Caco-2 (cell line): ENCODE measurements around the gene UBASH3B. TPM values are rescaled to one million over a fixed set of nuclear protein-coding genes. Genes with fewer than 3 reads are reported as not detected.

ENCODE experiments used
- BruUV-seq: library from RNA; stranded (reverse); fragments of 400-500 nt; replicated peaks from 2 replicates; lab custom pipeline; 2021; lab: Mats Ljungman, UMichigan
- CTCF ChIA-PET: fragments of 300-600 bp; sonication (Branson Sonifier 250); formaldehyde crosslinking; loops from one replicate; lab custom pipeline; 2022; ENCODE audit warnings: antibody characterized with exemption; lab: Charles Lee
- POLR2A ChIA-PET: fragments of 300-600 bp; sonication (Branson Sonifier 250); formaldehyde crosslinking; loops from one replicate; lab custom pipeline; 2022; ENCODE audit warnings: antibody characterized with exemption; lab: Charles Lee
- DNase-seq, 2 experiments: peaks; one replicate each; pipeline versions ENCODE4 v3.0.0 to v3.0.0-alpha.2; 2020 to 2022
- H3K27me3 ChIP-seq: replicated peaks from 2 replicates; pipeline ENCODE4 v1.6.0; 2011; ENCODE audit warnings: low read length; ENCODE audit not compliant: control insufficient read depth, insufficient read depth
- H3K36me3 ChIP-seq: 2 replicates; pipeline ENCODE4 v1.5.1; 2011; ENCODE audit warnings: low read length; ENCODE audit not compliant: control insufficient read depth, insufficient read depth
- H3K4me1 ChIP-seq: fragments of 250-450 bp; sonication (Bioruptor Pico); 2 replicates; pipeline ENCODE4 v1.5.1; 2020; ENCODE audit warnings: mild to moderate bottlenecking
- H3K4me3 ChIP-seq: 2 replicates; pipeline ENCODE4 v1.5.1; 2011; ENCODE audit warnings: low read depth, mild to moderate bottlenecking, control low read depth, low read length
- H3K9me3 ChIP-seq: fragments of 250-450 bp; sonication (Bioruptor Pico); 2 replicates; pipeline ENCODE4 v1.5.1; 2020; ENCODE audit warnings: mild to moderate bottlenecking, moderate library complexity
- H3K27ac Mint-ChIP-seq: one replicate; pipeline ENCODE4 v1.8.0; 2022; ENCODE audit warnings: mixed read lengths; ENCODE audit not compliant: unreplicated experiment
- H3K27me3 Mint-ChIP-seq: one replicate; pipeline ENCODE4 v1.8.0; 2022; ENCODE audit warnings: mixed read lengths; ENCODE audit not compliant: insufficient read depth, unreplicated experiment
- H3K36me3 Mint-ChIP-seq: one replicate; pipeline ENCODE4 v1.8.0; 2022; ENCODE audit warnings: mild to moderate bottlenecking, mixed read lengths; ENCODE audit not compliant: insufficient read depth, unreplicated experiment
- H3K4me1 Mint-ChIP-seq: one replicate; pipeline ENCODE4 v1.8.0; 2022; ENCODE audit warnings: low read depth, mixed read lengths; ENCODE audit not compliant: unreplicated experiment
- H3K4me3 Mint-ChIP-seq: one replicate; pipeline ENCODE4 v1.8.0; 2022; ENCODE audit warnings: mild to moderate bottlenecking, moderate library complexity, mixed read lengths; ENCODE audit not compliant: unreplicated experiment
- H3K9me3 Mint-ChIP-seq: one replicate; pipeline ENCODE4 v1.8.0; 2022; ENCODE audit warnings: mixed read lengths; ENCODE audit not compliant: unreplicated experiment
- intact Hi-C: fragments of 100-400 bp; cut with micrococcal nuclease; formaldehyde crosslinking; loops from one replicate; pipeline ENCODE4 v1.10.0; 2022; ENCODE audit not compliant: unreplicated experiment
- total RNA-seq: library from RNA; stranded (reverse); gene quantifications from 2 replicates; pipeline ENCODE4 v1.2.3, GENCODE V29; 2022
- TF ChIP-seq, protein P1 (sequence below), 2 experiments: fragments of 200-600 bp in 1 of 2; IDR thresholded peaks; 1 replicate in 1 of 2; 2 replicates in 1 of 2; pipeline versions ENCODE4 v1.5.1 to v1.8.0; 2011 to 2022; ENCODE audit warnings: antibody characterized with exemption in 1 of 2, control low read depth in 1 of 2, inconsistent platforms in 1 of 2, low read depth in 1 of 2, low read length in 1 of 2, mild to moderate bottlenecking in 1 of 2, moderate library complexity in 1 of 2; ENCODE audit not compliant: insufficient read depth in 1 of 2, severe bottlenecking in 1 of 2, unreplicated experiment in 1 of 2

Gene UBASH3B
- total RNA-seq, 1 experiment from 2014 or later, result 21.5 TPM

DNA sequence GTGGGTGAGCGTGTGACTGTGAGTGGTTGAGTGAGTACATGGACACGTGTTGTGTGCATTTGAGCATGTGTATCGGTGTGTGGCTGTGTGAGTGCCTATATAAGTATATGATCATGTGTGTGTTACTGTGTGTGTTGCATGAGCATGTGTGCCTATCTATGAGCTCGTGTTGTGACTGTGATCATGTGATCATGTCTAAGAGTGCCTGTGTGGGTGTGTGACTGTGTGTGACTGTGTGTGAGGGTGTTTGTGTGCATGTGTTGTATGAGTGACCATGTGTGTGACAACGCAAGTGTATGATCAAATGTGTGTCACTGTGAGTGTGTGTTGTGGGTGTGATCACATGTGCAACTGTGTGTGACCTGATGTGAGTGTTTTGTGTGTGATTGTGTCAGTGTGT is 88.8 kb downstream of the UBASH3B start:
- ChIA-PET POLR2A (no interaction called here), CTCF (interaction anchor here (1.1 to 1.4 kb wide), 2 partner anchors 32 to 89 kb away, joined by 3 to 4 read pairs; partner anchors contain the start of gene UBASH3B)
- H3K27me3 Mint-ChIP-seq, result no peaks in the 10 kb centered on the region
- H3K4me3 Mint-ChIP-seq, result no peak overlapping the region
- H3K4me1 Mint-ChIP-seq, result peaks cover 16% of the 10 kb centered on the region
- Histone ChIP-seq H3K36me3 (no peaks in the 10 kb centered on the region), H3K27me3 (no peaks in the 10 kb centered on the region), H3K4me1 (peaks cover 5% of the 10 kb centered on the region; the same call in 1 of the 2 replicates), H3K4me3 (no peak overlapping the region), H3K9me3 (no peaks in the 10 kb centered on the region)
- H3K9me3 Mint-ChIP-seq, result no peaks in the 10 kb centered on the region
- intact Hi-C loops, result no loop called here
- H3K27ac Mint-ChIP-seq, result no peak overlapping the region
- TF ChIP-seq, protein P1, sequence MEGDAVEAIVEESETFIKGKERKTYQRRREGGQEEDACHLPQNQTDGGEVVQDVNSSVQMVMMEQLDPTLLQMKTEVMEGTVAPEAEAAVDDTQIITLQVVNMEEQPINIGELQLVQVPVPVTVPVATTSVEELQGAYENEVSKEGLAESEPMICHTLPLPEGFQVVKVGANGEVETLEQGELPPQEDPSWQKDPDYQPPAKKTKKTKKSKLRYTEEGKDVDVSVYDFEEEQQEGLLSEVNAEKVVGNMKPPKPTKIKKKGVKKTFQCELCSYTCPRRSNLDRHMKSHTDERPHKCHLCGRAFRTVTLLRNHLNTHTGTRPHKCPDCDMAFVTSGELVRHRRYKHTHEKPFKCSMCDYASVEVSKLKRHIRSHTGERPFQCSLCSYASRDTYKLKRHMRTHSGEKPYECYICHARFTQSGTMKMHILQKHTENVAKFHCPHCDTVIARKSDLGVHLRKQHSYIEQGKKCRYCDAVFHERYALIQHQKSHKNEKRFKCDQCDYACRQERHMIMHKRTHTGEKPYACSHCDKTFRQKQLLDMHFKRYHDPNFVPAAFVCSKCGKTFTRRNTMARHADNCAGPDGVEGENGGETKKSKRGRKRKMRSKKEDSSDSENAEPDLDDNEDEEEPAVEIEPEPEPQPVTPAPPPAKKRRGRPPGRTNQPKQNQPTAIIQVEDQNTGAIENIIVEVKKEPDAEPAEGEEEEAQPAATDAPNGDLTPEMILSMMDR (IDR thresholded peaks at IDR 0.05; ENCODE audit: insufficient read depth in 1 of 2, low read depth in 1 of 2, low read length in 1 of 2, severe bottlenecking in 1 of 2, unreplicated experiment in 1 of 2), result no peak
- BruUV-seq, result no TSS peak
- no peak for DNase-seq
- no peaks in the 10 kb centered on the region for H3K36me3 Mint-ChIP-seq

DNA sequence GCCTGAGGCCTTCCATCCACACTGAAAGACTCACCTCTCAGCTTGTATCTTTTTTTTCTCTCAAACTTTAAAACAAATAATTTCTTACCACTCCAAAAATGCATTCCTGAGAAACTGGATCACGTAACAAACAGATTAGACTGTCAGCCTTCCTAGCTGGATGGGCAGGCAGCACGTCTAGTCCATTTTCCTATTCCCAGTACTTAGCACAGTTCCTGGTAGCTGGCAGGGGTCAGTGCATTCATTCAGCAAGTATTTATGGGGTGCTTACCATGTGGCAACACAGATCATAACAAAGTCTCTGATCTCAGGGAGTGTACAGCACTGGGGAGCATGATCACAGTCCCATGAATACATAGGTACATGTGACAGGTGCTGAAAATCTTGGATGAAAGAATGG is 89.6 kb downstream of the UBASH3B start:
- POLR2A ChIA-PET, result no interaction called here
- Mint-ChIP-seq H3K36me3 (no peaks in the 10 kb centered on the region), H3K27ac (no peak overlapping the region), H3K9me3 (no peaks in the 10 kb centered on the region), H3K27me3 (no peaks in the 10 kb centered on the region), H3K4me3 (no peak overlapping the region), H3K4me1 (peaks cover 16% of the 10 kb centered on the region)
- no TSS peak for BruUV-seq
- CTCF ChIA-PET, result interaction anchor here (0.8 to 1.4 kb wide), 4 partner anchors 33 to 130 kb away, joined by 3 to 6 read pairs (median 4); partner anchors contain the start of gene UBASH3B
- H3K4me1 ChIP-seq, result peaks cover 5% of the 10 kb centered on the region; the same call in 1 of the 2 replicates
- no peak overlapping the region for H3K4me3 ChIP-seq
- H3K27me3 ChIP-seq, result no peaks in the 10 kb centered on the region
- intact Hi-C loops, result no loop called here
- H3K9me3 ChIP-seq, result no peaks in the 10 kb centered on the region
- TF ChIP-seq, protein P1 (IDR thresholded peaks at IDR 0.05; ENCODE audit: insufficient read depth in 1 of 2, low read depth in 1 of 2, low read length in 1 of 2, severe bottlenecking in 1 of 2, unreplicated experiment in 1 of 2), result no peak
- no peaks in the 10 kb centered on the region for H3K36me3 ChIP-seq
- no peak for DNase-seq

DNA sequence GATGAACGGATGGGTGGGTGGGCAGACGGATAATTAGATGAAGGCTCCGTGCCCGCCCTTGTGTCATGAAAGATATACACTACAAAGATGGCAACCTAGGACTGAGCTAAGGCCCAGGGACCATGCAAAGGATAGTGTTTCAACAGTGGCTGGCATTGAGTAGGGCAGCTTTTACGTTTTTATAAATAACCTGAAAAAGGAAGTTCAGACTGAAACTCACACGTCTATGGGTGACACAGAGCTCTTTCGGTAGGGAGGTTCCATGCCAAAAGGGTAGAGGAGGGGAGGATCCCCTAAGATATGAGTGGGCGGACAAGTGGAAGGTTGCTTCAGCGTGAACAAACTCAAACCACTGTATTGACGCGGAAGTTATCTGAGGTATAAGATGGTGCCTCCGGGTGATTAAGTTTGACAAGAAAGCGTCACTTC is 90.5 kb downstream of the UBASH3B start:
- Mint-ChIP-seq H3K4me3 (no peak overlapping the region), H3K27ac (no peak overlapping the region), H3K36me3 (no peaks in the 10 kb centered on the region), H3K9me3 (no peaks in the 10 kb centered on the region), H3K27me3 (no peaks in the 10 kb centered on the region), H3K4me1 (peaks cover 16% of the 10 kb centered on the region)
- H3K36me3 ChIP-seq, result no peaks in the 10 kb centered on the region
- H3K9me3 ChIP-seq, result no peaks in the 10 kb centered on the region
- peaks cover 5% of the 10 kb centered on the region; the same call in 1 of the 2 replicates for H3K4me1 ChIP-seq
- intact Hi-C loops, result no loop called here
- no TSS peak for BruUV-seq
- no peak overlapping the region for H3K4me3 ChIP-seq
- ChIA-PET POLR2A (no interaction called here), CTCF (interaction anchor here (0.8 kb wide), 2 partner anchors 117 to 131 kb away, joined by 3 to 6 read pairs; no protein-coding TSS in a partner anchor)
- H3K27me3 ChIP-seq, result no peaks in the 10 kb centered on the region
- TF ChIP-seq, protein P1 (IDR thresholded peaks at IDR 0.05; ENCODE audit: insufficient read depth in 1 of 2, low read depth in 1 of 2, low read length in 1 of 2, severe bottlenecking in 1 of 2, unreplicated experiment in 1 of 2), result no peak
- DNase-seq, result no peak
